ENCODE measurements around the gene GPR135.
A peak's percentile ranks its signal among the peaks of the same experiment; 100 is the strongest.

GPR135 gene

DNA sequence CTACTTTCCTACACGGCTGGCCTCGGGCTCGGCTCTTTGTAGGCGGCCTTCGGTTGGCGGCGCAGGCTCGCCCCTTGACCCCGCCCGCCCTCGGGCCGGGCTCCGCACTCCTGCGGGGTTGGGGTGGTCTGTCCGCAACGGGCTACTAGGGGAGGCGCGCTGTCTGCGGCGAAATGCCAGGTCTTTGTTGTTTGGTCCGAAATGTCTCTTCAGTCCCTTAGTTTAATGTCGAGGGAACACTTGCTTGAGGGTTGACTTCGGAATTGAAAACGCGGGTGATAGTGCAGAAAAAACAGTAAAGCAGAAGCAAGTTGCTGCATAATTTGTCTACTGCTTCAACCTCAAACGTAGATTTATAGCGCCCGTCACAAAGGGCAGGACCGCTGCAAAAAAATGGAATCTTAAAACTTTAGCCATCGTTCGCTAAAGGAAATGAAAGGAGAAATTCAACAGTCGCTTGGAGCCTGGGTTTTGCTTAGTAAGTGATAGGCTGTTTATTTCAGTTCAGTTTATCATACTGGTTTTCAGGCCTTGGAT lies 19.5 kb upstream of the GPR135 start:
- Mint-ChIP-seq H3K4me3 (peak overlapping the region; percentile 96), H3K27me3 (ENCODE audit: low read depth, poor library complexity) (no peaks in the 10 kb centered on the region), H3K4me1 (peaks cover 61% of the 10 kb centered on the region), H3K36me3 (ENCODE audit: low read depth) (peaks cover 23% of the 10 kb centered on the region), H3K27ac (peak overlapping the region; percentile 99), H3K9me3 (no peaks in the 10 kb centered on the region)
- TF ChIP-seq CTCF (IDR thresholded peaks at IDR 0.05) = no peak
- DNase-seq = no peak

DNA sequence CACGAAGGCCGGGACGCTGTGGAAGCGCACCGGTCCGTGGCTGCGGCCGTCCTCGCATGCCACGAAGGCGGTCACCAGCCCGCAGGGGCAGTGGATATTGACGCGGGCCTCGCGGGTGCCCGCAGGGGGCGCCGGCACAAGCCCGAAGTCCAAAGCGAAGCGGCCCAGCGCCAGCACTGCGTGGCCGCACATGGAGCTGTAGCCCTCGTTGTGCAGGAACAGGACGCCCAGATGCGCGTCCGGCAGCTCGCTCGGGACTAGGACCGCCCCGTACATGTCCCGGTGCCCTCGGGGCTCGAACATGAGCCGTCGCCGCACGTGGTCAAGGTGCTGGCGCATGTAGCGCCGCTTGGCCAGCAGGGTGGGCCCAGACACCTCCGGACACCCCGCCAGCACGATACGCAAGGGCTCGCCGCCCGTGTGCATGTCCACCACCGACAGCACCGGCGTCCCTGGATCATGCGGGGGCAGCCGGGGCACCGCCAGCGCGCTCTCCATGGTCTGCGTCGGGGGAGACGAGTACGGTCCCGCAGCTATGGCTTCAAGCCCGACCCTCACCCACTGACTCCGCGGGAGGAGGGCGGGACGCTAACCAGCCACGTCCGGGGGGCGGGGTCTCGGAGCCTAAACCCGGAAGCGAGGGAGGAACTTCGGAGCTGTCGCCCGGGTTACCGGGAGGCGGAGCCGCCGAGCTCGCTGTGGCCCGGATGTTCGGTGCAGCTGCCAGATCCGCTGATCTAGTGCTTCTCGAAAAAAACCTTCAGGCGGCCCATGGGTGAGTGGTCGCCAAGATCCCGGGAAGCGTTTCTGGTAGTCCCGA lies 18.8 kb upstream of the GPR135 start, which contains the start of the genes JKAMP and L3HYPDH:
Gene JKAMP (plus strand): TSS at position 699 of the 820 bp plus-strand sequence. CDS start 73 bp downstream, at position 772.
Gene L3HYPDH (minus strand): TSS at position 590 of the 820 bp plus-strand sequence. CDS start 92 bp downstream, at position 498.
- Mint-ChIP-seq H3K9me3 (no peaks in the 10 kb centered on the region), H3K4me1 (peaks cover 65% of the 10 kb centered on the region), H3K4me3 (peak within 1 kb of the TSS; percentile 96), H3K27ac (peak within 1 kb of the TSS; percentile 99), H3K27me3 (ENCODE audit: low read depth, poor library complexity) (no peaks in the 10 kb centered on the region), H3K36me3 (ENCODE audit: low read depth) (peaks cover 18% of the 10 kb centered on the region)
- DNase-seq = peak; percentile 99
- peak; percentile 59 for TF ChIP-seq CTCF (IDR thresholded peaks at IDR 0.05)

DNA sequence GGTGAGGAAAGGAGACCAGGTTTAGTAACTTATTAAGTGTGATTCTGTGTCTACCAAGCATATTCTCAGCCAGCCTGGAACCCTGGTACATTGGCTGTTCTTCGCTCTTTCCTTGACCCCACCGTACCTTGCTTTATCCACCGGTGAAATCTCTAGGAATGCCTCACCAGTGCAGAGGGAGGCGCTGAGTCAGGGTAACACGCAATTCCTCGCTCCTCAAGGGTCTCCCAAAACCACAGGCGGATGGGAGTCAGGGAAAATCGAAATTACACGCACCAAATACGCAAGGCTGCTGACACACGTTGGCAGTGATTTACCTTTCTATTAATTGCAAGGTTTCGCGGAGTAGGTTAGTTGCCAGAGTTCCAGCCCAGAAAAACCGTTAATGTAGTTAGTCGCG lies 18.2 kb upstream of the GPR135 start:
- no peaks in the 10 kb centered on the region for H3K27me3 Mint-ChIP-seq (ENCODE audit: low read depth, poor library complexity)
- peak overlapping the region; percentile 96 for H3K27ac Mint-ChIP-seq
- peaks cover 65% of the 10 kb centered on the region for H3K4me1 Mint-ChIP-seq
- H3K9me3 Mint-ChIP-seq = no peaks in the 10 kb centered on the region
- peaks cover 18% of the 10 kb centered on the region for H3K36me3 Mint-ChIP-seq (ENCODE audit: low read depth)
- no peak for TF ChIP-seq CTCF (IDR thresholded peaks at IDR 0.05)
- H3K4me3 Mint-ChIP-seq = peak overlapping the region; percentile 96
- peak; percentile 10 for DNase-seq

DNA sequence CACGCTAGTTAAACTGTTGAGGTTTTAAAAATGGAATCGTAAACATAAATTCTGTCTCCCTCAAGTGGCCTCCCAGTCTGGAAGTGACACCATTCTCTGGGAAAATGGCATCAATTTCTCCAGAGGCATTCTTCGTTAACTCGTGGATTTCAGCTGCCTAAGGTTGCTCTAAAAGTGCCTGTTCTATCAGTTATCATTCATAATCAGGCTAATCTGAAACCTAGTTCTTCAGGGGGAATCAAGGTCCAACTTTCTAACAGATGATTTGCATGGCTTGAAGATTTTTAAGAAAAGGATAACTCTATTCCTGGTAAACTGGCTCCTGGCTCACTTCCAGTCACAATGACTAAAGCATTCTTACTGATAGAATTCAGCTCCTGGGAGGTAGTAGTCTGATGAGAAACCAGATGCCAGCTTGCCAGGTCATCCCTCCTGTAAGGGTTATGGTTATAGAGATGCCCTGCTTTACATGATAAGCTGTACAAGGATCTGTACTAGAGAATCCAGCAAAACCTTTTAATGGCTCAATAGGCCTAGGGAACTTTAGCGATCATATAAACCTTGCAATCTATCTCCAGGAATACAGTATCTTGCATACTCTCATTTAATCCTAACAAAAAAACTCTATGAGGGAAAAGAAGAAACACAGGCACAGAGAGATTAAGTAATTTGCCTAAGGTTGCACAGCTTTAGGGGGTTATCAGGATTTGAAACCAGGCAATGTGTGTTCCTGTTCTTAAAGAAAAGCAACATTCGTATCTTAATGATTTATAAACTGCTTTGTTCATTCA lies 17.6 kb upstream of the GPR135 start:
- no peak for DNase-seq
- no peak for TF ChIP-seq CTCF (IDR thresholded peaks at IDR 0.05)
- no peaks in the 10 kb centered on the region for H3K27me3 Mint-ChIP-seq (ENCODE audit: low read depth, poor library complexity)
- peaks cover 64% of the 10 kb centered on the region for H3K4me1 Mint-ChIP-seq
- peak overlapping the region; percentile 96 for H3K4me3 Mint-ChIP-seq
- no peak overlapping the region for H3K27ac Mint-ChIP-seq
- no peaks in the 10 kb centered on the region for H3K9me3 Mint-ChIP-seq
- H3K36me3 Mint-ChIP-seq (ENCODE audit: low read depth) = peaks cover 13% of the 10 kb centered on the region

GRCh38 chr14:59481871-59482540 lies 16.8 kb upstream of the GPR135 start:
- Mint-ChIP-seq H3K4me1 (peaks cover 61% of the 10 kb centered on the region), H3K9me3 (no peaks in the 10 kb centered on the region), H3K36me3 (ENCODE audit: low read depth) (peaks cover 14% of the 10 kb centered on the region), H3K27ac (no peak overlapping the region), H3K27me3 (ENCODE audit: low read depth, poor library complexity) (no peaks in the 10 kb centered on the region), H3K4me3 (peak overlapping the region; percentile 96)
- no peak for TF ChIP-seq CTCF (IDR thresholded peaks at IDR 0.05)
- DNase-seq = no peak

Measured in nephron progenitor cell (in vitro differentiated cells).